ENCODE data around the gene MIS18BP1. TPM values are rescaled to one million over a fixed set of nuclear protein-coding genes. Genes with fewer than 3 reads are reported as not detected.

MIS18BP1 gene
- polyA plus RNA-seq, 1 experiment: 8.3 TPM

DNA sequence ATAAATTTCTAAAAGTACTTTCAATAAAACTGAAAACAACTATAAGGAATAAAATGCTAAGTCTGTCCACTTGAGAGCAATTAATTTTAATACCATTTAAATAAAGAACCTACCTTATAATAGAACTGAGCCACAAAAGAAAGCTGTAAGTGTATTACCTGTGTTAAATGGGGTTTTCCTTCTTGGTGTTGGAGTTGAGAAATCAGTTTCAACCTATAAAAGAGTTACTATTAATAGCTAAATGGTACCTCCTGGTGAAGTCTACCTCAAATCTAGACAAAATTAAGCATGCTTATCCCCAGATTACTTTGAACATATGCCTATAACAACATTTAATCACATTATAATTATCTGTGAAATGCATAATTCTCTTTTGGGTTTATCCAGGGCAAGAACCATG is 48.8 kb downstream of the MIS18BP1 start:
- Histone ChIP-seq H3K4me3 (ENCODE audit: low read depth, low read length) (no peak overlapping the region), H3K27me3 (ENCODE audit: control insufficient read depth, insufficient read depth, low read length) (no peaks in the 10 kb centered on the region), H3K36me3 (ENCODE audit: control insufficient read depth, insufficient read depth, low read length) (0 out of 2 replicates have a peak, but pooled peaks cover 1% of the 10 kb centered on the region)
- TF ChIP-seq, protein P1, sequence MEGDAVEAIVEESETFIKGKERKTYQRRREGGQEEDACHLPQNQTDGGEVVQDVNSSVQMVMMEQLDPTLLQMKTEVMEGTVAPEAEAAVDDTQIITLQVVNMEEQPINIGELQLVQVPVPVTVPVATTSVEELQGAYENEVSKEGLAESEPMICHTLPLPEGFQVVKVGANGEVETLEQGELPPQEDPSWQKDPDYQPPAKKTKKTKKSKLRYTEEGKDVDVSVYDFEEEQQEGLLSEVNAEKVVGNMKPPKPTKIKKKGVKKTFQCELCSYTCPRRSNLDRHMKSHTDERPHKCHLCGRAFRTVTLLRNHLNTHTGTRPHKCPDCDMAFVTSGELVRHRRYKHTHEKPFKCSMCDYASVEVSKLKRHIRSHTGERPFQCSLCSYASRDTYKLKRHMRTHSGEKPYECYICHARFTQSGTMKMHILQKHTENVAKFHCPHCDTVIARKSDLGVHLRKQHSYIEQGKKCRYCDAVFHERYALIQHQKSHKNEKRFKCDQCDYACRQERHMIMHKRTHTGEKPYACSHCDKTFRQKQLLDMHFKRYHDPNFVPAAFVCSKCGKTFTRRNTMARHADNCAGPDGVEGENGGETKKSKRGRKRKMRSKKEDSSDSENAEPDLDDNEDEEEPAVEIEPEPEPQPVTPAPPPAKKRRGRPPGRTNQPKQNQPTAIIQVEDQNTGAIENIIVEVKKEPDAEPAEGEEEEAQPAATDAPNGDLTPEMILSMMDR (IDR thresholded peaks at IDR 0.05; ENCODE audit: insufficient read depth, low read depth, low read length): no peak
- POLR2A ChIA-PET: no interaction called here
- CTCF ChIA-PET: interaction anchor here (1.1 kb wide), 1 partner anchor 290 kb away, joined by 3 read pairs; no protein-coding TSS in a partner anchor
- DNase-seq (ENCODE audit: low read depth): no peak

DNA sequence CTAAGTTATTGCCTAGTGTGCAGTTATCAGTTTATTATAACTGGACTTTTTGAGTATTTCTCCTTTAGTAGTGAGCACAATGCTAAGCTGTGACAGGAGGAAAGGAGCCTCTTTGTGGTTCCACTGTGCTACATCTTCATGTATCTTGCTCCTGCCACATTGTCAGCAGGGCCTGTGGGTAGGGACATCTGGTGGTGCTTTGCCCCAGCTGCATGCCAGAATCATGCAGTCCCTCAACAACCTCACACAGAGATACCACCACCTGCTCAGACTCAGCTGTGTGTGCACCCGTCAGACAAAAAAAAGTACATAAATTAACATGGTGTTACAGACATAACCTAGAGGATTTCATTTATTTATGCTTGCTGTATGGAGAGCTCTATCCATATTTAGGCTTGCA is 51.1 kb downstream of the MIS18BP1 start:
- ChIA-PET CTCF (interaction anchor here (0.6 to 1.1 kb wide), 3 partner anchors 20 to 289 kb away, joined by 3 to 4 read pairs (median 3); no protein-coding TSS in a partner anchor), POLR2A (no interaction called here)
- H3K27me3 ChIP-seq (ENCODE audit: control insufficient read depth, insufficient read depth, low read length): no peaks in the 10 kb centered on the region
- 0 out of 2 replicates have a peak, but pooled peaks cover 1% of the 10 kb centered on the region for H3K36me3 ChIP-seq (ENCODE audit: control insufficient read depth, insufficient read depth, low read length)
- H3K4me3 ChIP-seq (ENCODE audit: low read depth, low read length): no peak overlapping the region
- TF ChIP-seq, protein P1 (IDR thresholded peaks at IDR 0.05; ENCODE audit: insufficient read depth, low read depth, low read length): no peak
- DNase-seq (ENCODE audit: low read depth): no peak

DNA sequence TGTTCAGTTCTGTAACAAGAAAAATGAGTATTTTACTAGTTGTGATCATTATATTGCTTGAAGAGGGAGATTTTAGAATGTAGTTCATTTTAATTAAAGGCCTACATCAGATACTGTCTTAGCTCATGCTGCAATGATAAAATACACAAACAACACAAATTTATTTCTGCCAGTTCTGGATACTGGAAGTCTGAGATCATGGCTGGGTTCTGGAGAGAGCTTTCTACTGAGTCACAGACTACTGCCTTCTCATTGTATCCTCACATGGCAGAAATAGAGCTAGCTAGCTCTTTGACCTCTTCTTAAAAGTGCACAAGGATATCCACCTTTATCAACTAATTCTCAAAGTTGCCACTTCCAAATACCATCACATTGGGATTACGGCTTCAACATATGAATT is 53.8 kb downstream of the MIS18BP1 start:
- Histone ChIP-seq H3K36me3 (ENCODE audit: control insufficient read depth, insufficient read depth, low read length) (no peaks in the 10 kb centered on the region), H3K4me3 (ENCODE audit: low read depth, low read length) (no peak overlapping the region), H3K27me3 (ENCODE audit: control insufficient read depth, insufficient read depth, low read length) (no peaks in the 10 kb centered on the region)
- no peak for DNase-seq (ENCODE audit: low read depth)
- ChIA-PET POLR2A (interaction anchor here (0.5 kb wide), 1 partner anchor 285 kb away, joined by 4 read pairs; no protein-coding TSS in a partner anchor), CTCF (interaction anchor here (1.0 kb wide), 2 partner anchors 12 to 69 kb away, joined by 3 to 5 read pairs; no protein-coding TSS in a partner anchor)
- TF ChIP-seq, protein P1 (IDR thresholded peaks at IDR 0.05; ENCODE audit: insufficient read depth, low read depth, low read length): no peak

DNA sequence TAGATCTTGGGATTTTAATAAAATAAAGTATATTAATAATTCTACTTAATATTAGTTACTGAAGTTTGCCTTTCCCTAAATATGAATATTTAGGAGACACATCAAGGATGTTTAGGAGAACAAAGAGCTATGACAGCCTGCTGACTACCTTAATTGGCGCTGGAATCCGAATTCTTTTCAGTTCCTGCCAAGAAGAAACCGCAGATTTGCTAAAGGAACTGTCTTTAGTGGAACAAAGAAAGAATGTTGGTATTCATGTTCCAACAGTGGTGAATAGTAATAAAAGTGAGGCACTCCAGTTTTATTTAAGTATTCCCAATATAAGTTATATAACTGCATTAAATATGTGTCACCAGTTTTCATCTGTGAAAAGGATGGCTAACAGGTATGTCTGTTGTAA is 54.5 kb downstream of the MIS18BP1 start:
- no peak overlapping the region for H3K4me3 ChIP-seq (ENCODE audit: low read depth, low read length)
- POLR2A ChIA-PET: no interaction called here
- no peaks in the 10 kb centered on the region for H3K36me3 ChIP-seq (ENCODE audit: control insufficient read depth, insufficient read depth, low read length)
- DNase-seq (ENCODE audit: low read depth): no peak
- TF ChIP-seq, protein P1 (IDR thresholded peaks at IDR 0.05; ENCODE audit: insufficient read depth, low read depth, low read length): no peak
- no peaks in the 10 kb centered on the region for H3K27me3 ChIP-seq (ENCODE audit: control insufficient read depth, insufficient read depth, low read length)
- CTCF ChIA-PET: interaction anchor here (1.0 kb wide), 2 partner anchors 13 to 70 kb away, joined by 3 to 5 read pairs; no protein-coding TSS in a partner anchor

DNA sequence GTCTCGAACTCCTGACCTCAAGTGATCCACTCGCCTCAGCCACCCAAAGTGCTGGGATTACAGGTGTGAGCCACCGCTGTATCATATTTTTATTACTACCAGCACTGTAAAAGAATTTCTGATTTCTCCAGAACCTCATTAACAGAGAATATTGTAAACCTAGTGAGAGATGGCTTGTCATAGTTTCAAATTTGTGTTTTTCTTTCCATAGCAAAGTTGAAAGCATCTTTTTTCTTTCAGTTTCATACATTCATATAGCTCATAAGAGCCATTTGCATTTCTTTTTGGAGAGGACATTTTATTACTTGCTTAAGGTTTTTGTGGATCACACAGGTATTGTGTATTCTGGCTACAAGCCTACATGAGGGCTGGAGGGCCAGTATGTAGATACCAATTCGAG is 58.0 kb downstream of the MIS18BP1 start:
- Histone ChIP-seq H3K4me3 (ENCODE audit: low read depth, low read length) (no peak overlapping the region), H3K27me3 (ENCODE audit: control insufficient read depth, insufficient read depth, low read length) (no peaks in the 10 kb centered on the region), H3K36me3 (ENCODE audit: control insufficient read depth, insufficient read depth, low read length) (no peaks in the 10 kb centered on the region)
- ChIA-PET POLR2A (no interaction called here), CTCF (no interaction called here)
- DNase-seq (ENCODE audit: low read depth): no peak
- TF ChIP-seq, protein P1 (IDR thresholded peaks at IDR 0.05; ENCODE audit: insufficient read depth, low read depth, low read length): no peak

All from BJ (cell line).